CD8-positive, alpha-beta memory T cell (primary cell): ENCODE data around the gene RALGAPA2. TPM values are rescaled to one million over a fixed set of nuclear protein-coding genes. Genes with fewer than 3 reads are reported as not detected.

Source experiments
- CTCF ChIA-PET: fragments of 350-600 bp; sonication (Branson Sonifier 250); formaldehyde crosslinking; loops from one replicate; lab custom pipeline; 2021; ENCODE audit warnings: antibody characterized with exemption; lab: Charles Lee
- POLR2A ChIA-PET: fragments of 350-600 bp; sonication (Branson Sonifier 250); formaldehyde crosslinking; loops from one replicate; lab custom pipeline; 2021; ENCODE audit warnings: antibody characterized with exemption; lab: Charles Lee
- DNase-seq, 5 donors: peaks; one replicate each; pipeline versions ENCODE4 v3.0.0 to v3.0.0-alpha.2; 2020 to 2022; ENCODE audit warnings: mixed read lengths in 1 of 5
- H3K27ac ChIP-seq: one replicate; pipeline ENCODE4 v1.7.0; 2013; ENCODE audit warnings: low read depth, mild to moderate bottlenecking, low read length, moderate library complexity
- H3K27me3 ChIP-seq: 2 replicates; pipeline ENCODE4 v1.7.0; 2013; ENCODE audit warnings: low read length, mild to moderate bottlenecking; ENCODE audit not compliant: insufficient read depth, poor library complexity, severe bottlenecking
- H3K36me3 ChIP-seq: 2 replicates; pipeline ENCODE4 v1.7.0; 2013; ENCODE audit warnings: mild to moderate bottlenecking, low read length, moderate library complexity; ENCODE audit not compliant: insufficient read depth
- H3K4me1 ChIP-seq: 2 replicates; pipeline ENCODE4 v1.7.0; 2013; ENCODE audit warnings: mild to moderate bottlenecking, low read length, moderate library complexity; ENCODE audit not compliant: insufficient read depth
- H3K4me3 ChIP-seq: 2 replicates; pipeline ENCODE4 v1.7.0; 2013; ENCODE audit warnings: mild to moderate bottlenecking, low read length
- H3K9me3 ChIP-seq: 2 replicates; pipeline ENCODE4 v1.7.0; 2013; ENCODE audit warnings: mild to moderate bottlenecking, low read length
- H3K27ac Mint-ChIP-seq, 8 donors: one replicate each; pipeline ENCODE4 v1.8.0; 2020 to 2021; ENCODE audit warnings: mixed read lengths in 8 of 8, mild to moderate bottlenecking in 6 of 8, inconsistent platforms in 3 of 8, moderate library complexity in 3 of 8
- H3K27me3 Mint-ChIP-seq, 2 donors: one replicate each; pipeline ENCODE4 v1.8.0; 2020 to 2021; ENCODE audit warnings: mixed read lengths in 2 of 2, mild to moderate bottlenecking in 1 of 2, moderate library complexity in 1 of 2
- H3K36me3 Mint-ChIP-seq, 3 donors: one replicate each; pipeline ENCODE4 v1.8.0; 2020 to 2021; ENCODE audit warnings: mixed read lengths in 3 of 3, inconsistent platforms in 1 of 3, mild to moderate bottlenecking in 1 of 3
- H3K4me1 Mint-ChIP-seq, 3 donors: one replicate each; pipeline ENCODE4 v1.8.0; 2020 to 2021; ENCODE audit warnings: mixed read lengths in 3 of 3, inconsistent platforms in 1 of 3, mild to moderate bottlenecking in 1 of 3
- H3K4me3 Mint-ChIP-seq, 7 donors: one replicate each; pipeline ENCODE4 v1.8.0; 2020 to 2021; ENCODE audit warnings: mixed read lengths in 7 of 7, mild to moderate bottlenecking in 6 of 7, moderate library complexity in 4 of 7, inconsistent platforms in 2 of 7
- H3K9me3 Mint-ChIP-seq, 5 donors: one replicate each; pipeline ENCODE4 v1.8.0; 2020 to 2022; ENCODE audit warnings: mixed read lengths in 5 of 5, mild to moderate bottlenecking in 3 of 5, moderate library complexity in 2 of 5, inconsistent platforms in 1 of 5
- polyA plus RNA-seq: library from polyadenylated mRNA; unstranded; fragments of 300-500 nt; fragmentation: Illumina TruSeq; gene quantifications from one replicate; pipeline ENCODE4 v1.2.3, GENCODE V29; 2021
- total RNA-seq, 2 experiments: library from RNA; stranded (reverse); gene quantifications; one replicate each; pipeline ENCODE4 v1.2.3, GENCODE V29; 2021

The RALGAPA2 gene
- total and polyA plus RNA-seq, 3 experiments from 2014 or later, result 7.4 to 14.5 (median 13.4) TPM

DNA sequence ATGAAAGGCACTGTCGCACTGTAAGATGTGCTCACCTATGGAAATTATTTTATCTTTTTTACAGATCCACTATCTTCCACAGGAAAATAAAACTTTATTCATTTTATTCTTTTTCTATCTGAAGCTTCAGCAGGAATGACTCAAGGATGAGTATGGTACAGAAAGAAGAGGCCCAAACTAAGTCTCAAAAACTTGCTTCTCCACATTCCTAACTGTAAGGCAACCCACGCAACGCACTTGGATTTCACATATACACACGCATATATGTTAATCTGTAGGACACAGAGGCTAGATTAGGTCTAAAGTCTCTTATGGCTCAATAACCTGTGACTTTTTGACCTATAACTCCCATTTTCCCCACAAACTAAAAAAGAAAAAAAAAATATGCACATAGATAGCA lies 81.9 kb downstream of the RALGAPA2 start:
- Mint-ChIP-seq H3K36me3 (peaks cover 9 to 83% (median 42%) of the 10 kb centered on the region in 3 donors), H3K9me3 (no peaks in the 10 kb centered on the region), H3K4me1 (no peaks in the 10 kb centered on the region), H3K27ac (no peak overlapping the region), H3K27me3 (no peaks in the 10 kb centered on the region), H3K4me3 (no peak overlapping the region)
- no peak for DNase-seq
- ChIA-PET CTCF (no interaction called here), POLR2A (no interaction called here)
- H3K27ac ChIP-seq, result no peak overlapping the region
- H3K9me3 ChIP-seq, result no peaks in the 10 kb centered on the region
- peaks cover 4% of the 10 kb centered on the region for H3K36me3 ChIP-seq
- no peaks in the 10 kb centered on the region for H3K27me3 ChIP-seq
- H3K4me1 ChIP-seq, result no peaks in the 10 kb centered on the region
- no peak overlapping the region for H3K4me3 ChIP-seq

DNA sequence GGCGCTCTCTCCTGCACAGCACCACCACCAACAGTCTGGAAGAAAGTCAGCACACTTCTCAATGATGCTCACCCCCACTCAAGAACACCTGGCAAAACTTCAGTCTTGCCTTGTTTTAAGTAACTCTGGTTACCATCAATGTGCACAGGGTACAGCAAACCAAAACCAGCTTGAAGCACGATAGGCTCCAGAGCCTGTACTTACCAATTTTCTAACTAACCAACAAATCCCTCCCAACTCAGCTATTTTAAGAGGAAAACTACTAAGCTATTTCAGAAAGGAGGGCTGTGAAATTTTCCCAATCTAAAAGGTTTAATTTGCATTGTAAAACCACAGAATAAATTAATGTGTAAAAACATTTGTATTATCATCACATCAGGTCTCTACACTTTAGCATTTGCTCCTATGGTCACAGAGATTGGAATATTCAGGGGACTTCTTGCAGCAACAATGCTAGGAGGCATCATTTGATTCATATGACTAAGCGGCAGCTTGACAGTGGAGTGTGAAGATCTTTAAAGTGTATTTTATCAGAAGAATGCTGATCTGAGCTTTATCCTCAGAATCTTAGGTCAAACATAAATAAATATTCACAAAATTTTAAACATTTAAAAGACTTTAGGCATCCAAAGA lies 82.8 kb downstream of the RALGAPA2 start:
- H3K4me3 ChIP-seq, result no peak overlapping the region
- H3K27me3 ChIP-seq, result no peaks in the 10 kb centered on the region
- peaks cover 4% of the 10 kb centered on the region for H3K36me3 ChIP-seq
- no peak for DNase-seq
- ChIA-PET POLR2A (no interaction called here), CTCF (no interaction called here)
- no peak overlapping the region for H3K27ac ChIP-seq
- H3K36me3 Mint-ChIP-seq, result peaks cover 5 to 77% (median 43%) of the 10 kb centered on the region in 3 donors
- peak overlapping the region in 1 of 8 donors; percentile 40 for H3K27ac Mint-ChIP-seq
- H3K27me3 Mint-ChIP-seq, result no peaks in the 10 kb centered on the region
- H3K9me3 ChIP-seq, result no peaks in the 10 kb centered on the region
- H3K9me3 Mint-ChIP-seq, result no peaks in the 10 kb centered on the region
- H3K4me3 Mint-ChIP-seq, result no peak overlapping the region
- no peaks in the 10 kb centered on the region for H3K4me1 ChIP-seq
- no peaks in the 10 kb centered on the region for H3K4me1 Mint-ChIP-seq

DNA sequence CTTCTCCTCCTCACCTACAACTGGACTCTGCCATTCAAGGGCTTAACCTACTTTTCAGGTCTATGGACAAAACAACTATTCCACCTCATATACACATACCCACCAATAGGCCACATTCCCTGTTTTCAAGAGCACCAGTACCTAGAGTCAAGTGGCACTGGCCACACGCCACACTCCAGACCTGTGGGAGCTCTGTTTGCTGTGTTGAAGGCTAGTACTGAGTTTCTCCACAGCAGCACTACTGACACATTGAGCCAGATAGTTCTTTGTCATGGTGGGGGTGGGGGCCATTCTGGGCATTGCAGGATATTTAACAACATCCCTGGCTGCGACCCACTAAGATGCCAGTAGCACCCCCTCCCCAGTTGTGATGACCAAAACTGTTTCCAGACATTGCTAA lies 84.1 kb downstream of the RALGAPA2 start:
- DNase-seq, result no peak
- no peak overlapping the region for H3K4me3 ChIP-seq
- H3K4me1 ChIP-seq, result no peaks in the 10 kb centered on the region
- peaks cover 4% of the 10 kb centered on the region for H3K36me3 ChIP-seq
- H3K27ac Mint-ChIP-seq, result no peak overlapping the region
- ChIA-PET CTCF (no interaction called here), POLR2A (no interaction called here)
- H3K4me3 Mint-ChIP-seq, result no peak overlapping the region
- H3K9me3 Mint-ChIP-seq, result no peaks in the 10 kb centered on the region
- peaks cover 5 to 67% (median 36%) of the 10 kb centered on the region in 3 donors for H3K36me3 Mint-ChIP-seq
- no peak overlapping the region for H3K27ac ChIP-seq
- no peaks in the 10 kb centered on the region for H3K27me3 Mint-ChIP-seq
- no peaks in the 10 kb centered on the region for H3K9me3 ChIP-seq
- no peaks in the 10 kb centered on the region for H3K4me1 Mint-ChIP-seq
- no peaks in the 10 kb centered on the region for H3K27me3 ChIP-seq

DNA sequence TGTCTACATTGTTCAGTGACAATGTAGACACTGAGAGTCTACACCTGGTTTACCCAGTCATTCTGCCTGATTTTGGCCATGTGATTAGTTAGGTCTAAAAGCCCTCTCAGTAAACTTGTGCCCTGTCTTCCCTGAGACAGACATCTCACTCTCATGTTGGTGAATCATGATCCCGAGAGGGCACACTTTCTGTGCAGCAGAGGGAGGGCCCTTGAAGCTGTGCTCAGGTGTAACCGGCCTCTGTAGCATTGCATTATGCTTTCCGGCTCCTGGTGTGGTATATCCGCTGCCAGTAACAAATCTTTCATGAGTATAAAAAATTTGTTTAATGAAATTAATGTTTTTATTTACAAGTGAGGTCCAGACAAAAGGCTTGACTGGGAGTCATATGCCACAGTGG lies 85.0 kb downstream of the RALGAPA2 start:
- Histone ChIP-seq H3K27ac (no peak overlapping the region), H3K36me3 (peaks cover 4% of the 10 kb centered on the region), H3K4me1 (no peaks in the 10 kb centered on the region), H3K27me3 (no peaks in the 10 kb centered on the region), H3K4me3 (no peak overlapping the region), H3K9me3 (no peaks in the 10 kb centered on the region)
- H3K4me1 Mint-ChIP-seq, result no peaks in the 10 kb centered on the region
- no peaks in the 10 kb centered on the region for H3K9me3 Mint-ChIP-seq
- no peaks in the 10 kb centered on the region for H3K27me3 Mint-ChIP-seq
- H3K36me3 Mint-ChIP-seq, result peaks cover under 1 to 62% (median 34%) of the 10 kb centered on the region in 3 donors
- ChIA-PET POLR2A (no interaction called here), CTCF (no interaction called here)
- no peak overlapping the region for H3K4me3 Mint-ChIP-seq
- DNase-seq, result no peak
- peak overlapping the region in 2 of 8 donors; percentile 34 to 83 for H3K27ac Mint-ChIP-seq

DNA sequence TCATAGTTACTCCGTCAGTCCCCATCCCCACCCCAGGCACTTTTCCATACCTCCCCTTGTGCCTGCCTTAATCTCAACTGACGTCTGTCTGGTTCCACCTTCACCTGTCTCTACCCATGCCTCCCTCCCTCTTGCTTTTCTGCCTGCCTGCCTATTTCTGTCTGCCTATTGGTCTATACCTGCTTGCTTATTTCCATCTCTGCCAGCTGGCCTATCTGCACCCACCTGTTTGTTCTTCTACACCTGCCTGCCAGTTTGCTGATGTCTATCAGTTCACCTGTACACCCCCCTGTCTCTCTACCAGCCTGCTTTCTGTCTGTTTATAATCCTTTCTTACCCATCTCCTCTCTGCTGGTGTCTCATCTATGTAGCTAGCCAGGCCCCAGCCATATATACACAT lies 87.5 kb downstream of the RALGAPA2 start:
- H3K27me3 ChIP-seq, result no peaks in the 10 kb centered on the region
- POLR2A ChIA-PET, result no interaction called here

DNA sequence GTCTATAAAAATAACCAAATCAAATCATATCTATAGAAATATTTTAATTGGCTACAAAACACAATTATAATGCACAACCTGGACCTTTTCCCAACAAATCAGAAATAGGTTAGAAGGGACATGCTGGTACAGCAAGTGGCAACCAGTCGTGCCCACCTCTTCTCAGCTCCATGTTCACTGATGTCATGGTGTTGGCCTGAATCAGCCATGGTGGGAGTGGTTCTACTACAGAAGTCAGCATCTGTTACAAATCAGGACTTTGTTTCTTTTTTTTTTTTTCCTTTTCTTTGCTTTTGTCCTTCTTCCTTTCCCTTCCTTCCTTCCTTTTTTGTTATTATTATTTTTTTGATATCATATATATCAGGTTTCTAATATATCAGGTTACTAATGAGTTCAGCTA lies 91.2 kb downstream of the RALGAPA2 start:
- Histone ChIP-seq H3K27ac (no peak overlapping the region), H3K27me3 (no peaks in the 10 kb centered on the region), H3K9me3 (no peaks in the 10 kb centered on the region), H3K36me3 (peaks cover 4% of the 10 kb centered on the region), H3K4me1 (no peaks in the 10 kb centered on the region), H3K4me3 (no peak overlapping the region)
- no peaks in the 10 kb centered on the region for H3K4me1 Mint-ChIP-seq
- H3K36me3 Mint-ChIP-seq, result peaks cover 3 to 46% (median 22%) of the 10 kb centered on the region in 3 donors
- ChIA-PET CTCF (no interaction called here), POLR2A (no interaction called here)
- no peaks in the 10 kb centered on the region for H3K27me3 Mint-ChIP-seq
- H3K9me3 Mint-ChIP-seq, result no peaks in the 10 kb centered on the region
- no peak overlapping the region for H3K27ac Mint-ChIP-seq
- no peak overlapping the region for H3K4me3 Mint-ChIP-seq
- no peak for DNase-seq

More for the DNA sequence above, 87.5 kb downstream of the RALGAPA2 start:
- peak overlapping the region in 3 of 8 donors; percentile 13 to 64 (median 29) for H3K27ac Mint-ChIP-seq
- Histone ChIP-seq H3K9me3 (no peaks in the 10 kb centered on the region), H3K4me3 (no peak overlapping the region), H3K36me3 (peaks cover 4% of the 10 kb centered on the region), H3K27ac (no peak overlapping the region), H3K4me1 (no peaks in the 10 kb centered on the region)
- no peaks in the 10 kb centered on the region for H3K4me1 Mint-ChIP-seq
- no peaks in the 10 kb centered on the region for H3K9me3 Mint-ChIP-seq
- no peak for DNase-seq
- H3K4me3 Mint-ChIP-seq, result no peak overlapping the region
- peaks cover 0 to 54% (median 40%) of the 10 kb centered on the region in 3 donors for H3K36me3 Mint-ChIP-seq
- no peaks in the 10 kb centered on the region for H3K27me3 Mint-ChIP-seq
- CTCF ChIA-PET, result no interaction called here

DNA sequence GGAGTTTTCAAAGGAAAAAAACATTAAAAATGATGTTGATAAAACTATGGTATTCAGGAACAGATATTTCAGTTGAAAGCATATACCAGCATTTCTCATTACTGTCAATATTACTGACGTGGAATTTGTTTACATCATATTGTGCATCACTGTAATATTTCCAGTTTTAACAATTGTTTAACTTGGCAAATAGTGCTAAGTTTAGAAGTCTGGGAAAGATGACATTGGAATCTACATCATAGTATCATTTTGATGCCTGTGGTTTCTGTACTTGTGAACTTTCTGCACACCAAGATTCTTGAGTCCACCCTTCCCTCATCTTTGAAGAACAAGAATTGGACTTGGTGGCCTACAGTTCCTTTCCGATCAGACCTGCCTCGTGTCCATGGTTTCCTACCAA lies 98.1 kb downstream of the RALGAPA2 start:
- H3K4me1 ChIP-seq, result no peaks in the 10 kb centered on the region
- H3K9me3 Mint-ChIP-seq, result no peaks in the 10 kb centered on the region
- CTCF ChIA-PET, result no interaction called here
- H3K27me3 Mint-ChIP-seq, result no peaks in the 10 kb centered on the region
- no peak overlapping the region for H3K27ac ChIP-seq
- H3K36me3 ChIP-seq, result peaks cover 4% of the 10 kb centered on the region
- H3K4me1 Mint-ChIP-seq, result peaks cover 0 to 8% (median 0%) of the 10 kb centered on the region in 3 donors
- POLR2A ChIA-PET, result no interaction called here
- no peak overlapping the region for H3K4me3 ChIP-seq
- H3K27ac Mint-ChIP-seq, result peak overlapping the region in 1 of 8 donors; percentile 28
- H3K4me3 Mint-ChIP-seq, result no peak overlapping the region
- no peaks in the 10 kb centered on the region for H3K27me3 ChIP-seq
- H3K9me3 ChIP-seq, result no peaks in the 10 kb centered on the region
- no peak for DNase-seq
- H3K36me3 Mint-ChIP-seq, result peaks cover 3 to 77% (median 32%) of the 10 kb centered on the region in 3 donors

DNA sequence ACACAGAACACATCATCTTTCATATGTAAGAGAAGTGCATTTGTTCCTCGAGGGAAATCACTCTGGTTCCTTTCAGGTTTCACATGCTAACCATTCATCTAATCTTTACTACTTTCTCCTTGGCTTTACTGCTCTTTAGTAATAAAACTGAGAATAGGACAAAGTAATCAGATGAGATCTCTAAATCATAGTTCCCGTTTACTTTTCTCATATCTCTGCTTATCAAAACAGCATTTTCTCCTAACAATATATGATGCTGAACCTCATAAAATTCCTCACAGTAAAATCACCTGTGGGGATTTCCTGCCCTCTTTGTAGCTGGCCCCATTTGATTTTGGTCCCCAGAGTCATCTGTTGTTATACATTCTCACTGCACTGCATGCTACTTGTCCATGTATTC lies 100.2 kb downstream of the RALGAPA2 start:
- Mint-ChIP-seq H3K27me3 (no peaks in the 10 kb centered on the region), H3K4me1 (peaks cover 0 to 8% (median 5%) of the 10 kb centered on the region in 3 donors), H3K9me3 (no peaks in the 10 kb centered on the region), H3K27ac (peak overlapping the region in 2 of 8 donors; percentile 8 to 20), H3K36me3 (peaks cover 3 to 64% (median 39%) of the 10 kb centered on the region in 3 donors), H3K4me3 (no peak overlapping the region)
- DNase-seq, result no peak
- Histone ChIP-seq H3K4me1 (no peaks in the 10 kb centered on the region), H3K9me3 (no peaks in the 10 kb centered on the region), H3K27ac (no peak overlapping the region), H3K27me3 (no peaks in the 10 kb centered on the region), H3K36me3 (no peaks in the 10 kb centered on the region), H3K4me3 (no peak overlapping the region)
- ChIA-PET POLR2A (no interaction called here), CTCF (no interaction called here)
